NCI-H1694 (cell line): Measurements from ENCODE around the gene SLC11A1.

ENCODE experiments used
- DNase-seq: peaks from one replicate; lab custom pipeline; 2025; lab: John Stamatoyannopoulos, UW

The SLC11A1 gene, protein sequence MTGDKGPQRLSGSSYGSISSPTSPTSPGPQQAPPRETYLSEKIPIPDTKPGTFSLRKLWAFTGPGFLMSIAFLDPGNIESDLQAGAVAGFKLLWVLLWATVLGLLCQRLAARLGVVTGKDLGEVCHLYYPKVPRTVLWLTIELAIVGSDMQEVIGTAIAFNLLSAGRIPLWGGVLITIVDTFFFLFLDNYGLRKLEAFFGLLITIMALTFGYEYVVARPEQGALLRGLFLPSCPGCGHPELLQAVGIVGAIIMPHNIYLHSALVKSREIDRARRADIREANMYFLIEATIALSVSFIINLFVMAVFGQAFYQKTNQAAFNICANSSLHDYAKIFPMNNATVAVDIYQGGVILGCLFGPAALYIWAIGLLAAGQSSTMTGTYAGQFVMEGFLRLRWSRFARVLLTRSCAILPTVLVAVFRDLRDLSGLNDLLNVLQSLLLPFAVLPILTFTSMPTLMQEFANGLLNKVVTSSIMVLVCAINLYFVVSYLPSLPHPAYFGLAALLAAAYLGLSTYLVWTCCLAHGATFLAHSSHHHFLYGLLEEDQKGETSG

GRCh38 chr2:218381916-218382366 lies at the start of gene SLC11A1:
SLC11A1 (plus strand) TSS chr2:218382273; CDS start chr2:218382369, 96 bp downstream.
- no peak for DNase-seq

GRCh38 chr2:218332288-218332687 lies 49.8 kb upstream of the SLC11A1 start:
- DNase-seq, result no peak

DNA sequence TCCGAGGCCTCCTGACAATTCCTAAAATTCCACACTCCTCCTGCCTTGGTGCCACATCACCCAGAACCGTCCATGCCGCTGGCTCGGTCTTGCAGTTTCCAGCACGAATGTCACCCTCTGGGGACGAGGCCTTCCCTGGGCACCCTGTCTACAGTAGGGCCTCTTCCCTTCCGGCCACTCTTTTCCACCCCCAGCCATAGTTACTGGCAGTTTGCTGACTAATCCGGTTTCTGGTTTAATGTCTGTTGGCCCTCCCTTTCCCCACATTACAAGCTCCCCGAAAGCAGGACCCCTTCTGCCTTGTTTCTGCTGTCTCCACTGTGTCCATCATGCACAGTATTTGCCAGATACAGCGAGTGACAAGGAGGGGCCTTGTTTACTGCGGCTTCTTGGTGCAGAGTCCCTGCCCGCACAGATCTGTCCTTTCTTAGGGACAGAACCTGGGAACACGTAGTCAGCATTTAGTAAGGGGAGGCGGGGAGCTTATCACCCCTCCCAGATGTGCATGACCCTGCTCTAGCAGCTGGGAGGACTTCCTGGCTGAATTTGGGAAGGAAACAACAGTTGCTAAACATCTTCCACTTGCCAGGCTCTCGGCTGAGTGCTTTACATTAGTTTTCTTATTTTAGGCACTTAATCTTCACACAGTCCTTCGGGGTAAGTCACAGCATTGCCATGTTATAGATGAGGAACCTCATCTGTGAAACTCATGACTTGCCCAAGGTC lies 49.0 kb upstream of the SLC11A1 start:
- no peak for DNase-seq

DNA sequence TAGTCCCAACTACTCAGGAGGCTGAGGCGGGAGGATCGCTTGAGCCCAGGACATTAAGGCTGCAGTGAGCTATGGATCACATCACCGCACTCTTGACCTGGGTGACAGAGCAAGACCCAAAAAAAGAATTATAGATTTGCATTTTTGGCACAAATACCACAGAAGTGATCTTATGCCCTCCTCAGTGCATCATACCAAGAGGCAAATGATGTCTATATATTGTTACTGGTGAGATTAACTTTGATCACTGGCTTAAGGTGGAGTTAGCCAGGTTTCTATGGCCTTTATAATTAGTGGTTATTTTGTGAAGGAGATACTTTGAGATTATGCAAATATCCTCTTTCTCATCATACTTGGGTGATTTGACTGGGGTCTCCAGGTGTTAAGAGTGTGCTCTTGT lies 47.5 kb upstream of the SLC11A1 start:
- DNase-seq, result no peak

DNA sequence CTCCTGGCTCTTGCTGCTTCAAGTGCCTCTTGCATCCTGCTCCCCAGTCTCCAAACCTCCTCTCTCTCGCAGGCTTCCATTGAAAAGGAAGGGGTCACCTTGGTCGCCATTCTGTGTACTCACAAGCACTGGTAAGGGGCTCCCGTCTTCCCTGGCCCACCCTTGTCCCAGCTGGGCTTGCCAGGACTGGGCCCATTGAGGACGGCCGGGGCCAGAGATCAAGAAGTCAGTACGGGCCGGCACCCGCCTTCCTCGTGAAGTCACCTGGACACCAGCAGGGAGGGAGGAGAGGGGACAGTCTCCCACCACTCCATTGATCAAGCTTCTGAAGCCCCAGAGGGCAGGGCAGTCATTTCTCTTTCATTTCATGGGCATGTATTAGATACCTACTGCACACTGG lies 41.4 kb upstream of the SLC11A1 start:
- no peak for DNase-seq

- no peak for DNase-seq
These were observed 40.7 kb upstream of the SLC11A1 start for GRCh38 chr2:218341381-218341780.

- DNase-seq, result no peak
These were observed 39.2 kb upstream of the SLC11A1 start for GRCh38 chr2:218342837-218343236.

DNA sequence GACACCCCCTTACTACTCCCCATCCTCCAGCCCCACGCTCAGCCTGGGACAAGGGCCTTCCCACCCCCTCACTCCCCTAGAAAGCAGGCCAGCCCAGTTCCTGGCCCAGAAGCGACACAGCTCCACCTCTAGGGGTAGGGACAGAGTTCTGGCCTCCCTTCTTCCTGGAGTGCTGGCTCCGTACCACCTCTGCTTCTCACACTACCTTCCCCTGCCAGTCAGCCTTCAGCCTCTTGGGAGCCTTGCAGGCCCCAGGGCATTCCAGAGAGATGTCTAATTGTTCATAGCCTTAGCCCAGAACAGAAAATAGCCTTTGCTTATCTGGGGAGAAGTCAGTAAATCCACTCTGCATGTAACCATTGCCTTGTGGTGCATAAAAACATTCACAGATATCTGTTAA lies 38.5 kb upstream of the SLC11A1 start:
- DNase-seq, result no peak

GRCh38 chr2:218344090-218344754 lies 37.9 kb upstream of the SLC11A1 start:
- DNase-seq, result no peak

DNA sequence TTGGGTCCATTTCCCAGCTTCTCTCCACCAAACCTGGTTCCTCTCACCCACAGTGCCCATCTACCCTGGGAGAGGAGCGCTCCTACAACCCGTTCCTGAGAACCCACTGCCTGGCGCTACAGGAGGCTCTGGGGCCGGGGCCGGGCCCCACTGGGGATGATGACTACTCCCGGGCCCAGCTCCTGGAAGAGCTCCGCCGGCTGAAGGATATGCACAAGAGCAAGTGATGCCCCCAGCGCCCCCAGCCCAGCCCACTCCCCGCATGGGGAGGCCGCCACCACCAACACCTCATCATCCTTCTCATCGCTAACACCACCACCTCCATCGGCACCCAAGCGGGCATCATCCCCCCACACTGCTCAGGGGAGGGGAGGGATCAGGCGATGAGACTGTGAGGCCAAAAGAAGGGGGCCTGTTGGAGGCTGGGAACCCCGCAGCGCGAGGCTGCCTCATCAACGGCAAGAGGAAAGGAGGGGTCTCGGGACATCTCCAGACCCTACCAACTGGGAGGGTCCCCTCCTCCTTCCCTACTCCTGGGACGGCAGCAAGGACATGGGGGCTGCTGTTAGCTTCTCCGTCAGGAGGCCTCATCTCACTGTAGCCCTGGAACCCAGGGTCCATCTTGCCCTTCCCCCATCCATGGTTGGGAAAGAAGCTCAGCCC lies 37.2 kb upstream of the SLC11A1 start:
- no peak for DNase-seq

DNA sequence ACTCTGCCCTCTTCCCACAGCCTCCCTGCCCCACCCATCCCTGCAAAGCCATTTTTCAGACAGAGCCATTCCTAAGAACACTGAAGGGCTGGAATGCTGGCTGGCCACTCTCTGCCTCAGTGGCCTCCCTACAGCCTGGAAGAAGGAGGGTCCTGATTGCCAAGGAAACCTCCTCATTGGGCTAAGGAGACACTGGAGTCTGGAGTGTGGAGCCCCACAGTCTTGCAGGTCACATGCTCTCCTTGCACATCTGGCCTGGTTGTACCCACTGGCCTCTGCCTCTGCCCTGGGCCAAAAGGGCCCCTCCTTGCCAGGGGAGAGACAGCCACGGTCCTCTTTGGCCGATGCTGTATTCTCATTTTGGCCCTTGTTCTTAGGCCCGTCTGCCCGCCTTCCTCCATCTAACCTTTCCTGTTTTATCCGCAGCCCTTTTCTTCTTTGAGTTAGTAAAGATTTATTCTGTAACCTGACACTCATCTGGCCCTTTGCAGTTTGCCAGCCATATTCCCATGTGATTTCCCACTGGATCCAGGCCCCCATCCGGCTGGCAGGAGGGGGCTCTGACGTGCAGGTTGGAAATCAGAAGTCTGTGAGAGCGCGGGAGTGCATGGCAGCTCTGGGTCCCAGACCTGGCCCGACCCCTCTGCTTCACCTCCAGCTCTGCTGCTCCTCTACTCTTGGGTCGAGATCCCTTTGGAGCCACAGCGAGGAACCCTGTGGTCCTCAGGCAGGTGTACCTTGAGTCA lies 36.4 kb upstream of the SLC11A1 start:
- DNase-seq, result no peak

- no peak for DNase-seq
These were observed 34.9 kb upstream of the SLC11A1 start for GRCh38 chr2:218347172-218347571.

GRCh38 chr2:218354045-218354444 lies 28.0 kb upstream of the SLC11A1 start:
- no peak for DNase-seq

- DNase-seq, result no peak
These were observed 27.1 kb upstream of the SLC11A1 start for GRCh38 chr2:218354850-218355443.

GRCh38 chr2:218357236-218358177 lies 24.6 kb upstream of the SLC11A1 start:
- DNase-seq, result no peak

GRCh38 chr2:218360453-218360852 lies 21.6 kb upstream of the SLC11A1 start:
- DNase-seq, result no peak

DNA sequence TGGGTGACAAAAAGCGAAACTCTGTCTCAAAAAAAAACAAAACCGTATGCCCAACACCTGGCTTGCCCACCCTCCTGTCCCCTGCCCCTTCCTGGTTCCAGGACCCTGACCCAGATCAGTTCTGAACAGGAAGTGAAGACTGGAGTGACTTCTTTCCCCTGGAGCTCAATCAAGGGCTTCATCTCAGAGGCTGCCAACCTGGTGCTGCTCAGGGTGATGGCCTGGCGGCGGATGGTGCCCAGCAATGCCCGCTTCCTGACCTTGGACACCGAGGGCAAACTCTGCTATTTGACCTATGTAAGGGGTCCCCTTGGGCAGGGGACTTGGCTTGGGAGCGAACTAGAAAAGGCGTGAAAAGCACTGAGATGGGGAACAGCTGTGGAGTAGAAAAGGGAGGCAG lies 19.5 kb upstream of the SLC11A1 start:
- DNase-seq, result no peak

GRCh38 chr2:218363736-218364135 lies 18.3 kb upstream of the SLC11A1 start:
- DNase-seq, result no peak

GRCh38 chr2:218364196-218364595 lies 17.9 kb upstream of the SLC11A1 start:
- no peak for DNase-seq
